PC-3 (cell line): Measurements from ENCODE around the gene TMEM170B. TPM values are rescaled to one million over a fixed set of nuclear protein-coding genes. Genes with fewer than 3 reads are reported as not detected.

ENCODE experiments used
- ATAC-seq: fragments of 200-7000 bp; cut with Tn5 transposase; 2 replicates; pipeline ENCODE4 v1.9.1; 2020; ENCODE audit warnings: mild to moderate bottlenecking, moderate library complexity
- BruUV-seq: library from RNA; stranded (reverse); fragments of 400-500 nt; replicated peaks from 2 replicates; lab custom pipeline; 2021; lab: Mats Ljungman, UMichigan
- CTCF ChIA-PET: fragments of 300-600 bp; sonication (Branson Sonifier 250); formaldehyde crosslinking; loops from one replicate; lab custom pipeline; 2022; ENCODE audit warnings: antibody characterized with exemption; lab: Charles Lee
- POLR2A ChIA-PET: fragments of 300-600 bp; sonication (Branson Sonifier 250); formaldehyde crosslinking; loops from one replicate; lab custom pipeline; 2022; ENCODE audit warnings: antibody characterized with exemption; ENCODE audit not compliant: unreplicated experiment; lab: Charles Lee
- DNase-seq: peaks from one replicate; pipeline ENCODE4 v3.0.0-alpha.2; 2015
- H2AFZ ChIP-seq: fragments of 300-600 bp; sonication (generic); 2 replicates; pipeline ENCODE4 v1.6.0; 2016; ENCODE audit warnings: antibody characterized with exemption, low read length
- H3F3A ChIP-seq: fragments of 300-600 bp; sonication (generic); one replicate; pipeline ENCODE4 v1.6.0; 2017; ENCODE audit warnings: antibody characterized with exemption, low read length, control low read depth, mild to moderate bottlenecking; ENCODE audit not compliant: unreplicated experiment
- H3K27ac ChIP-seq: fragments of 300-600 bp; sonication (generic); 2 replicates; pipeline ENCODE4 v1.5.1; 2016; ENCODE audit warnings: mild to moderate bottlenecking, low read length
- H3K27me3 ChIP-seq: fragments of 300-600 bp; sonication (generic); 2 replicates; pipeline ENCODE4 v1.6.1; 2016; ENCODE audit warnings: low read length, mixed read lengths
- H3K36me3 ChIP-seq: fragments of 300-600 bp; sonication (generic); 2 replicates; pipeline ENCODE4 v1.6.1; 2016; ENCODE audit warnings: low read depth, mixed run types, low read length, mixed read lengths
- H3K4me1 ChIP-seq: fragments of 300-600 bp; sonication (generic); 2 replicates; pipeline ENCODE4 v1.5.1; 2016; ENCODE audit warnings: low read length; ENCODE audit not compliant: insufficient read depth
- H3K4me2 ChIP-seq: fragments of 300-600 bp; sonication (generic); 2 replicates; pipeline ENCODE4 v1.6.0; 2016; ENCODE audit warnings: low read length
- H3K4me3 ChIP-seq: fragments of 300-600 bp; sonication (generic); 2 replicates; pipeline ENCODE4 v1.5.1; 2016; ENCODE audit warnings: mild to moderate bottlenecking, low read length, mixed read lengths
- H3K79me2 ChIP-seq: fragments of 300-600 bp; sonication (generic); 2 replicates; pipeline ENCODE4 v1.6.1; 2017; ENCODE audit warnings: low read length, mixed read lengths
- H3K9ac ChIP-seq: fragments of 300-600 bp; sonication (generic); 2 replicates; pipeline ENCODE4 v1.6.0; 2016; ENCODE audit warnings: mild to moderate bottlenecking, low read length
- H3K9me2 ChIP-seq: fragments of 300-600 bp; sonication (generic); replicated peaks from 2 replicates; pipeline ENCODE4 v1.6.1; 2016; ENCODE audit warnings: mixed run types, low read length, mixed read lengths
- H3K9me3 ChIP-seq: fragments of 300-600 bp; sonication (generic); 2 replicates; pipeline ENCODE4 v1.6.1; 2016; ENCODE audit warnings: low read length, mixed read lengths
- H4K20me1 ChIP-seq: fragments of 300-600 bp; sonication (generic); 2 replicates; pipeline ENCODE4 v1.6.1; 2016; ENCODE audit warnings: low read length, mixed read lengths
- EZH2 ChIP-seq: fragments of 300-600 bp; sonication (generic); IDR thresholded peaks from one replicate; pipeline ENCODE4 v1.6.1; 2017; ENCODE audit warnings: antibody characterized with exemption, mild to moderate bottlenecking, low read length; ENCODE audit not compliant: unreplicated experiment
- EZH2phosphoT487 ChIP-seq: fragments of 300-600 bp; sonication (generic); IDR thresholded peaks from 2 replicates; pipeline ENCODE4 v1.6.1; 2018; ENCODE audit warnings: mild to moderate bottlenecking, antibody characterized with exemption, low read length, borderline replicate concordance
- intact Hi-C: fragments of 100-400 bp; cut with micrococcal nuclease; formaldehyde crosslinking; loops from 2 replicates; pipeline ENCODE4 v1.9.0; 2023
- total RNA-seq: library from RNA; depleted of rRNA; stranded (reverse); fragments of >200 nt; gene quantifications from 2 replicates; pipeline ENCODE4 v1.2.3, GENCODE V29; 2014; rRNA removed
- TF ChIP-seq, protein P1 (sequence below): fragments of 300-600 bp; sonication (generic); conservative IDR thresholded peaks from 2 replicates; pipeline ENCODE4 v1.5.1; 2017; ENCODE audit warnings: antibody characterized with exemption, low read depth, mild to moderate bottlenecking, low read length

Gene TMEM170B
- total RNA-seq, 1 experiment from 2014 or later: 0.66 TPM

DNA sequence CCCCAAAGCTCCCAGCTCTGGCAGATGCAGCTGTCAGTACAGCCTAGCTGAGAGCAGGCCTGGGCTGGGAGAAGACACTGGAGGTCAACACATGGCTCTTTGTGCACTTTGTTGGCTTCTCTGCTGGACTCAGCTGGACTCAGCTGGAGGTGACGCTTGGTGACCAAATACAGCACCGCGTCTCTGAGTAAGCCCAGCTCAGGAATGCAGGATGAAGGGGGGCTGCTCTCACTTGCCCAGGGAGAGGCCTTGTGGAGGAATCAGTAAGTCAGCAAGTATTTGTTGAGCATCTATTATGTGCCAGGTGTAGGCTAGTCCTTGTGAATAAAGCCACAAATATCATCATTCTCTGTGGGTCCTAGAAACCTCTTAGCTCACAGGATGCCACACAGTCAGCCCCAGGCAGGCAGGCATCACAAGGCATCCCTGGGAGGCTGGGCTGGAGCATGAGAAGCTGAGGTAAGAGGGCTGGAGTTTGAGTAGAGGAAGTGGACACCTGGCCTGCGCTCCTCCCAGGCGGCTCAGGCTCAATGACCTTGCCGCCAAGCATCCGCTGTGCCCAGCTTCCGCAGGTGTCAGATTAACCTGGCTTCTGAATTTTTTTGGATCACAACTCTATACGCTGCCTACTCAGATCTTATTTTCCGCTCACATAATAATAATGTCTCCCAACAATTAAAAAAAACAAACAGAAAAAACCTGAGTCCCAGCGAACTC is 95.4 kb downstream of the TMEM170B start:
- ChIA-PET POLR2A (no interaction called here), CTCF (interaction anchor here (0.6 kb wide), 1 partner anchor 37 kb away, joined by 3 read pairs; no protein-coding TSS in a partner anchor)
- intact Hi-C loops: no loop called here
- BruUV-seq: no TSS peak
- Histone ChIP-seq H4K20me1 (no peaks in the 10 kb centered on the region), H3K4me1 (peaks cover 12% of the 10 kb centered on the region), H3K4me2 (no peak overlapping the region), H3K9me2 (peaks cover 1% of the 10 kb centered on the region; the same call in 1 of the 2 replicates), H3K9ac (no peak overlapping the region), H3K9me3 (no peaks in the 10 kb centered on the region), H3K36me3 (no peaks in the 10 kb centered on the region), H2AFZ (peak overlapping the region; percentile 35; the same call in 1 of the 2 replicates), H3F3A (no peaks in the 10 kb centered on the region), H3K27me3 (no peaks in the 10 kb centered on the region), H3K79me2 (no peaks in the 10 kb centered on the region), H3K4me3 (no peak overlapping the region), H3K27ac (no peak overlapping the region)
- ATAC-seq (peak; percentile 50), DNase-seq (peak; percentile 44)
- TF ChIP-seq EZH2 (no peak), EZH2phosphoT487 (no peak)
- TF ChIP-seq, protein P1, sequence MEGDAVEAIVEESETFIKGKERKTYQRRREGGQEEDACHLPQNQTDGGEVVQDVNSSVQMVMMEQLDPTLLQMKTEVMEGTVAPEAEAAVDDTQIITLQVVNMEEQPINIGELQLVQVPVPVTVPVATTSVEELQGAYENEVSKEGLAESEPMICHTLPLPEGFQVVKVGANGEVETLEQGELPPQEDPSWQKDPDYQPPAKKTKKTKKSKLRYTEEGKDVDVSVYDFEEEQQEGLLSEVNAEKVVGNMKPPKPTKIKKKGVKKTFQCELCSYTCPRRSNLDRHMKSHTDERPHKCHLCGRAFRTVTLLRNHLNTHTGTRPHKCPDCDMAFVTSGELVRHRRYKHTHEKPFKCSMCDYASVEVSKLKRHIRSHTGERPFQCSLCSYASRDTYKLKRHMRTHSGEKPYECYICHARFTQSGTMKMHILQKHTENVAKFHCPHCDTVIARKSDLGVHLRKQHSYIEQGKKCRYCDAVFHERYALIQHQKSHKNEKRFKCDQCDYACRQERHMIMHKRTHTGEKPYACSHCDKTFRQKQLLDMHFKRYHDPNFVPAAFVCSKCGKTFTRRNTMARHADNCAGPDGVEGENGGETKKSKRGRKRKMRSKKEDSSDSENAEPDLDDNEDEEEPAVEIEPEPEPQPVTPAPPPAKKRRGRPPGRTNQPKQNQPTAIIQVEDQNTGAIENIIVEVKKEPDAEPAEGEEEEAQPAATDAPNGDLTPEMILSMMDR: no peak

Other genes with a start within 250 kb of the TMEM170B start
- gene ADTRP, start 241.1 kb downstream of the TMEM170B start, total RNA-seq: 2.0 TPM in 1 of 2 replicates, not detected in the other